ENCODE results near the gene RGS3.

DNA sequence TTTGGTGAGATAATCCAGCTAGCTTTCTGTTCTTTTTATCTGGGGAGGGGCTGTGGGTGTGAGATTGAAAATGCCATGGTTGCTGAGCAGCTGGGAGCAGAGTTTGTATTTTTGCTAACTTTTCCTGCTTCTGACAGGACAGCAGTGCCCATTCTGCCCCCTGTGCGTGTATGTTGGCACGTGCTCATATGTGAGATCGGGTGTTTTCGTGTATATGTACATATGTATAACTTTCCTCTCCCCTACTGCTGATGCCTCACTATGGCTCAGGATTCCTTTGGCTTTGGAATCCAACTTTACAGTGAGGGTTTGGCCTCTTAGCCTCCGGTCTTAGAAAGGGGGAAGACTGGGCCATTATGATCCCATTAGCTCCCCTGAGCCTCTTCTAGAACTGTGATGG, 38.3 kb downstream of the RGS3 start:
- no peak for TF ChIP-seq ZNF136 (CRISPR knock-in tag; IDR thresholded peaks at IDR 0.05; ENCODE audit: low read depth)
- TF ChIP-seq MTA1 (CRISPR knock-in tag; IDR thresholded peaks at IDR 0.05; ENCODE audit: borderline replicate concordance), result no peak
- no peak for TF ChIP-seq MYNN (CRISPR knock-in tag; IDR thresholded peaks at IDR 0.05; ENCODE audit: low read depth)
- TF ChIP-seq IKZF5 (CRISPR knock-in tag; IDR thresholded peaks at IDR 0.05), result no peak
